GM23338 (cell line): ENCODE data around the gene POLR1A. TPM values are rescaled to one million over a fixed set of nuclear protein-coding genes. Genes with fewer than 3 reads are reported as not detected.

ENCODE experiments used
- ATAC-seq: fragments of 200-7000 bp; cut with Tn5 transposase; 3 replicates; pipeline ENCODE4 v1.9.1; 2020
- DNase-seq: peaks from one replicate; pipeline ENCODE4 v3.0.0-alpha.2; 2015; ENCODE audit warnings: low spot score
- H2AFZ ChIP-seq: fragments of 200-600 bp; sonication (generic); 2 replicates; pipeline ENCODE4 v1.8.0; 2016; ENCODE audit warnings: antibody characterized with exemption, mild to moderate bottlenecking, moderate library complexity
- H3F3A ChIP-seq: fragments of 200-600 bp; sonication (generic); replicated peaks from 2 replicates; pipeline ENCODE4 v1.8.0; 2017; ENCODE audit warnings: antibody characterized with exemption, mixed run types, low read depth
- H3K27ac ChIP-seq: fragments of 200-600 bp; sonication (generic); 2 replicates; pipeline ENCODE4 v1.6.1; 2016; ENCODE audit warnings: low read depth
- H3K27me3 ChIP-seq: fragments of 200-600 bp; sonication (generic); 2 replicates; pipeline ENCODE4 v1.8.0; 2016; ENCODE audit warnings: mild to moderate bottlenecking, mixed run types, moderate library complexity; ENCODE audit not compliant: insufficient read depth
- H3K36me3 ChIP-seq: fragments of 200-600 bp; sonication (generic); 2 replicates; pipeline ENCODE4 v1.8.0; 2016; ENCODE audit warnings: mild to moderate bottlenecking; ENCODE audit not compliant: insufficient read depth
- H3K4me1 ChIP-seq: fragments of 200-600 bp; sonication (generic); 2 replicates; pipeline ENCODE4 v1.8.0; 2016; ENCODE audit warnings: mild to moderate bottlenecking, moderate library complexity; ENCODE audit not compliant: insufficient read depth
- H3K4me2 ChIP-seq: fragments of 200-600 bp; sonication (generic); 2 replicates; pipeline ENCODE4 v1.7.1; 2017; ENCODE audit warnings: mixed run types
- H3K4me3 ChIP-seq: fragments of 200-600 bp; sonication (generic); 2 replicates; pipeline ENCODE4 v1.6.1; 2016; ENCODE audit warnings: mixed run types
- H3K79me2 ChIP-seq: fragments of 200-600 bp; sonication (generic); replicated peaks from 2 replicates; pipeline ENCODE4 v1.8.0; 2017; ENCODE audit warnings: mild to moderate bottlenecking; ENCODE audit not compliant: insufficient read depth
- H3K9me2 ChIP-seq: fragments of 200-600 bp; sonication (generic); 2 replicates; pipeline ENCODE4 v1.8.0; 2017; ENCODE audit not compliant: insufficient read depth
- H4K20me1 ChIP-seq: fragments of 200-600 bp; sonication (generic); replicated peaks from 2 replicates; pipeline ENCODE4 v1.8.0; 2017; ENCODE audit warnings: mild to moderate bottlenecking; ENCODE audit not compliant: insufficient read depth
- H3K27ac Mint-ChIP-seq: 2 replicates; pipeline ENCODE4 v1.8.0; 2020; ENCODE audit warnings: inconsistent platforms, mild to moderate bottlenecking, moderate library complexity, mixed read lengths
- H3K27me3 Mint-ChIP-seq: 3 replicates; pipeline ENCODE4 v1.8.0; 2022; ENCODE audit warnings: low read depth, mild to moderate bottlenecking, moderate library complexity, mixed read lengths, inconsistent platforms; ENCODE audit not compliant: insufficient read depth, poor library complexity
- H3K36me3 Mint-ChIP-seq: 3 replicates; pipeline ENCODE4 v1.8.0; 2021; ENCODE audit warnings: low read depth, mild to moderate bottlenecking, inconsistent platforms, moderate library complexity, mixed read lengths
- H3K4me1 Mint-ChIP-seq: 3 replicates; pipeline ENCODE4 v1.8.0; 2020; ENCODE audit warnings: mild to moderate bottlenecking, inconsistent platforms, mixed read lengths
- H3K4me3 Mint-ChIP-seq: 3 replicates; pipeline ENCODE4 v1.8.0; 2021; ENCODE audit warnings: moderate library complexity, mild to moderate bottlenecking, inconsistent platforms, mixed read lengths
- H3K9me3 Mint-ChIP-seq: 3 replicates; pipeline ENCODE4 v1.8.0; 2020; ENCODE audit warnings: moderate library complexity, mild to moderate bottlenecking, inconsistent platforms, mixed read lengths
- CREB1 ChIP-seq: fragments of 250-450 bp; sonication (Bioruptor Pico); IDR thresholded peaks from 2 replicates; pipeline ENCODE4 v1.5.0; 2020; ENCODE audit warnings: low read depth, mild to moderate bottlenecking, moderate library complexity
- EZH2 ChIP-seq: fragments of 200-600 bp; sonication (generic); IDR thresholded peaks from one replicate; pipeline ENCODE4 v1.8.0; 2017; ENCODE audit warnings: antibody characterized with exemption, mild to moderate bottlenecking, low read depth; ENCODE audit not compliant: unreplicated experiment
- EZH2phosphoT487 ChIP-seq: fragments of 200-600 bp; sonication (generic); IDR thresholded peaks from one replicate; pipeline ENCODE4 v1.8.1; 2018; ENCODE audit warnings: antibody characterized with exemption; ENCODE audit not compliant: unreplicated experiment
- JUNB ChIP-seq: IDR thresholded peaks from one replicate; pipeline ENCODE4 v1.6.1; 2016; ENCODE audit warnings: antibody characterized with exemption; ENCODE audit not compliant: unreplicated experiment
- NANOG ChIP-seq: IDR thresholded peaks from 2 replicates; pipeline ENCODE4 v1.6.1; 2016; ENCODE audit warnings: antibody characterized with exemption, borderline replicate concordance
- POLR2AphosphoS5 ChIP-seq: IDR thresholded peaks from 2 replicates; pipeline ENCODE4 v1.6.1; 2016; ENCODE audit warnings: antibody characterized with exemption, low read depth
- STAT1 ChIP-seq: IDR thresholded peaks from one replicate; pipeline ENCODE4 v1.6.1; 2016; ENCODE audit warnings: antibody characterized with exemption; ENCODE audit not compliant: unreplicated experiment
- ZNF114 ChIP-seq: fragments of 250-450 bp; sonication (Bioruptor Pico); IDR thresholded peaks from 2 replicates; pipeline ENCODE4 v1.5.0; 2020; ENCODE audit warnings: mild to moderate bottlenecking, moderate library complexity
- ZNF331 ChIP-seq: fragments of 250-450 bp; sonication (Bioruptor Pico); IDR thresholded peaks from 2 replicates; pipeline ENCODE4 v1.5.0; 2020; ENCODE audit warnings: low read depth, mild to moderate bottlenecking, moderate library complexity
- polyA plus RNA-seq: library from polyadenylated mRNA; unstranded; fragments of >200 nt; fragmentation: Nextera tagmentation; extraction: Ambion mirVana; gene quantifications from 2 replicates; pipeline ENCODE4 v1.2.1, GENCODE V29; 2016
- total RNA-seq: library from RNA; depleted of rRNA; stranded (reverse); fragments of >200 nt; shearing (Covaris generic); gene quantifications from 2 replicates; pipeline ENCODE4 v1.2.3, GENCODE V29; 2014
- TF ChIP-seq, protein P1 (sequence below): IDR thresholded peaks from 2 replicates; pipeline ENCODE4 v1.6.1; 2016; ENCODE audit warnings: antibody characterized with exemption
- TF ChIP-seq, protein P2 (sequence below), 2 experiments: fragments of 200-600 bp in 1 of 2; sonication (generic) in 1 of 2; conservative IDR thresholded peaks; 2 replicates each; pipeline versions ENCODE4 v1.5.1 to v1.6.1; 2016 to 2017; ENCODE audit warnings: antibody characterized with exemption in 2 of 2, low read depth in 2 of 2, mild to moderate bottlenecking in 2 of 2, moderate library complexity in 1 of 2
- TF ChIP-seq, protein P3 (sequence below): IDR thresholded peaks from one replicate; pipeline ENCODE4 v1.6.1; 2018; ENCODE audit warnings: antibody characterized with exemption; ENCODE audit not compliant: unreplicated experiment
- TF ChIP-seq, protein P4 (sequence below): fragments of 250-450 bp; sonication (Bioruptor Pico); IDR thresholded peaks from 2 replicates; pipeline ENCODE4 v1.5.0; 2020; ENCODE audit warnings: mild to moderate bottlenecking, moderate library complexity

POLR1A gene
- total and polyA plus RNA-seq, 2 experiments from 2014 or later = 13.8 to 43.2 TPM

DNA sequence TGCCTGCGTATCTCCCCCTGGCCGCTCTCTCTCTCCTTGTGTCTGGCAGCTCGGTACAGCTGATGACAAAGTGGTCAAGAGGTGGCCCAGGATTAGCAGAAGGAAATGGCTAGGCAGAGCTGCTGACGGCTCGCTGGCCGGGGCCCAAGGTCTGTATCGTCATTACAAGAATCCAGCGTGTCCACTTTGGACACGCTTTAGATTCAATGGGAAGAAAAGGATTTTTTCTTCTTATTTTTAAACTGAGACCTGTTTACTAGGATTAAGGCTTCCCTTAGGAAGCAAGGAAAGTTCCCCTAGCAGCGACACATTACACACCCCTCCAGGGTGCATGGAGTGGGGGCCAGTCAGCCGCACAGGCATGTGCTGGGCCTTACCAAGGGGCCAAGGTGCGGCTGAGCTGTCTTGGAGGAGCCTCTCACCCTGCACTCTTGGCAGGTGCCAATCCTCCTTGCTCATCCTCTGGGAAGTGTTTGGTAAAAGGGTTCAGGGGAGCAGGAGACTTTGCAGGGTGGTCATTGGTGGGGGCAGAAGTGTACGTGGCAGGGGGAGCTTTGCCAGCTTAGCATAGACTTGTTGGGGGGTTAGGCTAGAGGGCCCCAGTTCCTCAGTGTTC is 76.8 kb downstream of the POLR1A start:
- Mint-ChIP-seq H3K4me1 (no peaks in the 10 kb centered on the region), H3K4me3 (no peak overlapping the region), H3K9me3 (no peaks in the 10 kb centered on the region), H3K36me3 (peaks cover 92% of the 10 kb centered on the region), H3K27me3 (peaks cover 4% of the 10 kb centered on the region), H3K27ac (no peak overlapping the region)
- Histone ChIP-seq H4K20me1 (no peaks in the 10 kb centered on the region; the same call in 1 of the 2 replicates), H3K4me1 (no peaks in the 10 kb centered on the region), H3F3A (no peaks in the 10 kb centered on the region), H3K27ac (no peak overlapping the region), H3K4me3 (no peak overlapping the region), H3K27me3 (no peaks in the 10 kb centered on the region), H3K79me2 (no peaks in the 10 kb centered on the region), H3K4me2 (no peak overlapping the region), H3K36me3 (peaks cover 23% of the 10 kb centered on the region), H3K9me2 (no peaks in the 10 kb centered on the region), H2AFZ (no peak overlapping the region)
- TF ChIP-seq POLR2AphosphoS5 = no peak
- TF ChIP-seq, protein P1, sequence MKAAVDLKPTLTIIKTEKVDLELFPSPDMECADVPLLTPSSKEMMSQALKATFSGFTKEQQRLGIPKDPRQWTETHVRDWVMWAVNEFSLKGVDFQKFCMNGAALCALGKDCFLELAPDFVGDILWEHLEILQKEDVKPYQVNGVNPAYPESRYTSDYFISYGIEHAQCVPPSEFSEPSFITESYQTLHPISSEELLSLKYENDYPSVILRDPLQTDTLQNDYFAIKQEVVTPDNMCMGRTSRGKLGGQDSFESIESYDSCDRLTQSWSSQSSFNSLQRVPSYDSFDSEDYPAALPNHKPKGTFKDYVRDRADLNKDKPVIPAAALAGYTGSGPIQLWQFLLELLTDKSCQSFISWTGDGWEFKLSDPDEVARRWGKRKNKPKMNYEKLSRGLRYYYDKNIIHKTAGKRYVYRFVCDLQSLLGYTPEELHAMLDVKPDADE = no peak
- TF ChIP-seq, protein P2, sequence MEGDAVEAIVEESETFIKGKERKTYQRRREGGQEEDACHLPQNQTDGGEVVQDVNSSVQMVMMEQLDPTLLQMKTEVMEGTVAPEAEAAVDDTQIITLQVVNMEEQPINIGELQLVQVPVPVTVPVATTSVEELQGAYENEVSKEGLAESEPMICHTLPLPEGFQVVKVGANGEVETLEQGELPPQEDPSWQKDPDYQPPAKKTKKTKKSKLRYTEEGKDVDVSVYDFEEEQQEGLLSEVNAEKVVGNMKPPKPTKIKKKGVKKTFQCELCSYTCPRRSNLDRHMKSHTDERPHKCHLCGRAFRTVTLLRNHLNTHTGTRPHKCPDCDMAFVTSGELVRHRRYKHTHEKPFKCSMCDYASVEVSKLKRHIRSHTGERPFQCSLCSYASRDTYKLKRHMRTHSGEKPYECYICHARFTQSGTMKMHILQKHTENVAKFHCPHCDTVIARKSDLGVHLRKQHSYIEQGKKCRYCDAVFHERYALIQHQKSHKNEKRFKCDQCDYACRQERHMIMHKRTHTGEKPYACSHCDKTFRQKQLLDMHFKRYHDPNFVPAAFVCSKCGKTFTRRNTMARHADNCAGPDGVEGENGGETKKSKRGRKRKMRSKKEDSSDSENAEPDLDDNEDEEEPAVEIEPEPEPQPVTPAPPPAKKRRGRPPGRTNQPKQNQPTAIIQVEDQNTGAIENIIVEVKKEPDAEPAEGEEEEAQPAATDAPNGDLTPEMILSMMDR (conservative IDR thresholded peaks at IDR 0.05; ENCODE audit: low read depth in 2 of 2) = no peak
- TF ChIP-seq JUNB = no peak
- no peak for TF ChIP-seq NANOG
- TF ChIP-seq EZH2phosphoT487 = no peak
- no peak for TF ChIP-seq CREB1 (CRISPR knock-in tag)
- no peak for TF ChIP-seq ZNF114 (CRISPR knock-in tag)
- TF ChIP-seq, protein P3, sequence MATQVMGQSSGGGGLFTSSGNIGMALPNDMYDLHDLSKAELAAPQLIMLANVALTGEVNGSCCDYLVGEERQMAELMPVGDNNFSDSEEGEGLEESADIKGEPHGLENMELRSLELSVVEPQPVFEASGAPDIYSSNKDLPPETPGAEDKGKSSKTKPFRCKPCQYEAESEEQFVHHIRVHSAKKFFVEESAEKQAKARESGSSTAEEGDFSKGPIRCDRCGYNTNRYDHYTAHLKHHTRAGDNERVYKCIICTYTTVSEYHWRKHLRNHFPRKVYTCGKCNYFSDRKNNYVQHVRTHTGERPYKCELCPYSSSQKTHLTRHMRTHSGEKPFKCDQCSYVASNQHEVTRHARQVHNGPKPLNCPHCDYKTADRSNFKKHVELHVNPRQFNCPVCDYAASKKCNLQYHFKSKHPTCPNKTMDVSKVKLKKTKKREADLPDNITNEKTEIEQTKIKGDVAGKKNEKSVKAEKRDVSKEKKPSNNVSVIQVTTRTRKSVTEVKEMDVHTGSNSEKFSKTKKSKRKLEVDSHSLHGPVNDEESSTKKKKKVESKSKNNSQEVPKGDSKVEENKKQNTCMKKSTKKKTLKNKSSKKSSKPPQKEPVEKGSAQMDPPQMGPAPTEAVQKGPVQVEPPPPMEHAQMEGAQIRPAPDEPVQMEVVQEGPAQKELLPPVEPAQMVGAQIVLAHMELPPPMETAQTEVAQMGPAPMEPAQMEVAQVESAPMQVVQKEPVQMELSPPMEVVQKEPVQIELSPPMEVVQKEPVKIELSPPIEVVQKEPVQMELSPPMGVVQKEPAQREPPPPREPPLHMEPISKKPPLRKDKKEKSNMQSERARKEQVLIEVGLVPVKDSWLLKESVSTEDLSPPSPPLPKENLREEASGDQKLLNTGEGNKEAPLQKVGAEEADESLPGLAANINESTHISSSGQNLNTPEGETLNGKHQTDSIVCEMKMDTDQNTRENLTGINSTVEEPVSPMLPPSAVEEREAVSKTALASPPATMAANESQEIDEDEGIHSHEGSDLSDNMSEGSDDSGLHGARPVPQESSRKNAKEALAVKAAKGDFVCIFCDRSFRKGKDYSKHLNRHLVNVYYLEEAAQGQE = no peak
- TF ChIP-seq, protein P4, sequence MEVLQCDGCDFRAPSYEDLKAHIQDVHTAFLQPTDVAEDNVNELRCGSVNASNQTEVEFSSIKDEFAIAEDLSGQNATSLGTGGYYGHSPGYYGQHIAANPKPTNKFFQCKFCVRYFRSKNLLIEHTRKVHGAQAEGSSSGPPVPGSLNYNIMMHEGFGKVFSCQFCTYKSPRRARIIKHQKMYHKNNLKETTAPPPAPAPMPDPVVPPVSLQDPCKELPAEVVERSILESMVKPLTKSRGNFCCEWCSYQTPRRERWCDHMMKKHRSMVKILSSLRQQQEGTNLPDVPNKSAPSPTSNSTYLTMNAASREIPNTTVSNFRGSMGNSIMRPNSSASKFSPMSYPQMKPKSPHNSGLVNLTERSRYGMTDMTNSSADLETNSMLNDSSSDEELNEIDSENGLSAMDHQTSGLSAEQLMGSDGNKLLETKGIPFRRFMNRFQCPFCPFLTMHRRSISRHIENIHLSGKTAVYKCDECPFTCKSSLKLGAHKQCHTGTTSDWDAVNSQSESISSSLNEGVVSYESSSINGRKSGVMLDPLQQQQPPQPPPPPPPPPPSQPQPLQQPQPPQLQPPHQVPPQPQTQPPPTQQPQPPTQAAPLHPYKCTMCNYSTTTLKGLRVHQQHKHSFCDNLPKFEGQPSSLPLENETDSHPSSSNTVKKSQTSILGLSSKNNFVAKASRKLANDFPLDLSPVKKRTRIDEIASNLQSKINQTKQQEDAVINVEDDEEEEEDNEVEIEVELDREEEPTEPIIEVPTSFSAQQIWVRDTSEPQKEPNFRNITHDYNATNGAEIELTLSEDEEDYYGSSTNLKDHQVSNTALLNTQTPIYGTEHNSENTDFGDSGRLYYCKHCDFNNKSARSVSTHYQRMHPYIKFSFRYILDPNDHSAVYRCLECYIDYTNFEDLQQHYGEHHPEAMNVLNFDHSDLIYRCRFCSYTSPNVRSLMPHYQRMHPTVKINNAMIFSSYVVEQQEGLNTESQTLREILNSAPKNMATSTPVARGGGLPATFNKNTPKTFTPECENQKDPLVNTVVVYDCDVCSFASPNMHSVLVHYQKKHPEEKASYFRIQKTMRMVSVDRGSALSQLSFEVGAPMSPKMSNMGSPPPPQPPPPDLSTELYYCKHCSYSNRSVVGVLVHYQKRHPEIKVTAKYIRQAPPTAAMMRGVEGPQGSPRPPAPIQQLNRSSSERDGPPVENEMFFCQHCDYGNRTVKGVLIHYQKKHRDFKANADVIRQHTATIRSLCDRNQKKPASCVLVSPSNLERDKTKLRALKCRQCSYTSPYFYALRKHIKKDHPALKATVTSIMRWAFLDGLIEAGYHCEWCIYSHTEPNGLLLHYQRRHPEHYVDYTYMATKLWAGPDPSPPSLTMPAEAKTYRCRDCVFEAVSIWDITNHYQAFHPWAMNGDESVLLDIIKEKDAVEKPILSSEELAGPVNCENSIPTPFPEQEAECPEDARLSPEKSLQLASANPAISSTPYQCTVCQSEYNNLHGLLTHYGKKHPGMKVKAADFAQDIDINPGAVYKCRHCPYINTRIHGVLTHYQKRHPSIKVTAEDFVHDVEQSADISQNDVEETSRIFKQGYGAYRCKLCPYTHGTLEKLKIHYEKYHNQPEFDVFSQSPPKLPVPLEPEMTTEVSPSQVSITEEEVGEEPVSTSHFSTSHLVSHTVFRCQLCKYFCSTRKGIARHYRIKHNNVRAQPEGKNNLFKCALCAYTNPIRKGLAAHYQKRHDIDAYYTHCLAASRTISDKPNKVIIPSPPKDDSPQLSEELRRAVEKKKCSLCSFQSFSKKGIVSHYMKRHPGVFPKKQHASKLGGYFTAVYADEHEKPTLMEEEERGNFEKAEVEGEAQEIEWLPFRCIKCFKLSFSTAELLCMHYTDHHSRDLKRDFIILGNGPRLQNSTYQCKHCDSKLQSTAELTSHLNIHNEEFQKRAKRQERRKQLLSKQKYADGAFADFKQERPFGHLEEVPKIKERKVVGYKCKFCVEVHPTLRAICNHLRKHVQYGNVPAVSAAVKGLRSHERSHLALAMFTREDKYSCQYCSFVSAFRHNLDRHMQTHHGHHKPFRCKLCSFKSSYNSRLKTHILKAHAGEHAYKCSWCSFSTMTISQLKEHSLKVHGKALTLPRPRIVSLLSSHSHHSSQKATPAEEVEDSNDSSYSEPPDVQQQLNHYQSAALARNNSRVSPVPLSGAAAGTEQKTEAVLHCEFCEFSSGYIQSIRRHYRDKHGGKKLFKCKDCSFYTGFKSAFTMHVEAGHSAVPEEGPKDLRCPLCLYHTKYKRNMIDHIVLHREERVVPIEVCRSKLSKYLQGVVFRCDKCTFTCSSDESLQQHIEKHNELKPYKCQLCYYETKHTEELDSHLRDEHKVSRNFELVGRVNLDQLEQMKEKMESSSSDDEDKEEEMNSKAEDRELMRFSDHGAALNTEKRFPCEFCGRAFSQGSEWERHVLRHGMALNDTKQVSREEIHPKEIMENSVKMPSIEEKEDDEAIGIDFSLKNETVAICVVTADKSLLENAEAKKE (CRISPR knock-in tag) = no peak
- no peak for TF ChIP-seq ZNF331
- no peak for TF ChIP-seq STAT1
- TF ChIP-seq EZH2 = no peak
- DNase-seq (no peak), ATAC-seq (no peak)
